DND-41 (cell line): Measurements from ENCODE around the gene MAB21L3.

Experiments
- ATAC-seq: fragments of 200-7000 bp; cut with Tn5 transposase; 3 replicates; pipeline ENCODE4 v1.9.1; 2021; ENCODE audit warnings: low read depth; ENCODE audit not compliant: insufficient read depth
- DNase-seq: peaks from one replicate; pipeline ENCODE4 v3.0.0-alpha.2; 2020
- H2AFZ ChIP-seq: 2 replicates; pipeline ENCODE4 v1.6.0; 2012; ENCODE audit warnings: low read depth, low read length
- H3K27ac ChIP-seq: 2 replicates; pipeline ENCODE4 v1.5.1; 2012; ENCODE audit warnings: low read length, inconsistent platforms
- H3K27me3 ChIP-seq: fragments of 200-600 bp; sonication (generic); 2 replicates; pipeline ENCODE4 v1.6.0; 2012; ENCODE audit warnings: low read length, mild to moderate bottlenecking, inconsistent platforms; ENCODE audit not compliant: insufficient read depth, poor library complexity
- H3K36me3 ChIP-seq: 2 replicates; pipeline ENCODE4 v1.5.1; 2012; ENCODE audit warnings: low read length, inconsistent platforms; ENCODE audit not compliant: insufficient read depth
- H3K4me1 ChIP-seq: 2 replicates; pipeline ENCODE4 v1.5.1; 2012; ENCODE audit warnings: mild to moderate bottlenecking, low read length; ENCODE audit not compliant: insufficient read depth
- H3K4me2 ChIP-seq: 2 replicates; pipeline ENCODE4 v1.6.0; 2012; ENCODE audit warnings: mild to moderate bottlenecking, moderate library complexity, low read length, inconsistent platforms; ENCODE audit not compliant: insufficient read depth
- H3K4me3 ChIP-seq, 2 experiments: fragments of 200-600 bp in 1 of 2; shearing (Covaris generic) in 1 of 2; 2 replicates each; pipeline ENCODE4 v1.5.1; 2012 to 2016; ENCODE audit warnings: inconsistent platforms in 2 of 2, low read length in 2 of 2, mild to moderate bottlenecking in 2 of 2, low read depth in 1 of 2, moderate library complexity in 1 of 2
- H3K79me2 ChIP-seq: 2 replicates; pipeline ENCODE4 v1.6.0; 2012; ENCODE audit warnings: low read length, inconsistent platforms; ENCODE audit not compliant: insufficient read depth
- H3K9ac ChIP-seq: 2 replicates; pipeline ENCODE4 v1.6.0; 2012; ENCODE audit warnings: low read depth, mild to moderate bottlenecking, inconsistent platforms, low read length, moderate library complexity
- H3K9me3 ChIP-seq: 2 replicates; pipeline ENCODE4 v1.5.1; 2012; ENCODE audit warnings: low read length, moderate library complexity, mild to moderate bottlenecking, inconsistent platforms; ENCODE audit not compliant: insufficient read depth, severe bottlenecking
- H4K20me1 ChIP-seq: 2 replicates; pipeline ENCODE4 v1.6.0; 2012; ENCODE audit warnings: low read length; ENCODE audit not compliant: insufficient read depth
- EZH2 ChIP-seq: IDR thresholded peaks from 3 replicates; pipeline ENCODE4 v1.6.1; 2012; ENCODE audit warnings: borderline replicate concordance, low read depth, mild to moderate bottlenecking, moderate library complexity, low read length, inconsistent platforms; ENCODE audit not compliant: severe bottlenecking
- TF ChIP-seq, protein P1 (sequence below): IDR thresholded peaks from 2 replicates; pipeline ENCODE4 v1.5.1; 2012; ENCODE audit warnings: borderline replicate concordance, low read length, moderate library complexity, mild to moderate bottlenecking; ENCODE audit not compliant: poor library complexity, severe bottlenecking; ENCODE audit errors: extremely low read depth

MAB21L3 gene

DNA sequence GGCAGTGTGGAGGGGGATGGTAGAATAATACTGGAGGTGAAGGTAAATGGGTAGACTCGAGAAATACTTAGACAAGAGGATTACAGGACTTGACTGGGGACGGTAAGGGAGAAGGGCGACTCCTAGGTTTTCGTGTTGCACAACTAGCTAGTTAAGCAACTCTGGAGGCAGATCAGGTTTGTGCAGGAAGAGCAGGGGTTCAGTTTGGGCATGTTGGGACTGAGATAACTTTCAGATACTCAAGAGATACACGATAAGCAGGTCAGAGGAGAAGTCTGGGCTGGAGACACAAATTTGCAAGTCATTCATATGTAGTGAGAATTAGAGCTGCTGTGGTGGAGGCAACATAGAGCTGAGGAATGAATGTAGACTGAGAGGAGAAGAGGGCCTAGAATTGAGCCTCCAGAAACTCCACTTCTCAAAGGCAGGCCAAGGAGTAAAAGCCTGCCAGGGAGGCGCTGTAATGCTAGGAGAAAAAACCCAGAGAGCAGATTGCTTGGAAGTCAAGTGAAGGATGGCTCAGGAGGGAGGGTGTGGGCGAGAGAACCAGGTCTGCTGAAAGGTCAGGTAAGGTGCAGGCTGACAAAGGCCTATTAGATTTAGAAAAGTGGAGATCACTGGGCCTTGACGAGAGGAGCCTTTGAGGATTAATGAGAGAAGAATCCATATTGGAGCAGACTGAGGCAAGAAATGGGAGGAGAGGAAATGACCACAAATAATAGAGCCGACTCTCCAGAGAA lies 20.8 kb downstream of the MAB21L3 start:
- Histone ChIP-seq H3K27ac (no peak overlapping the region), H3K9me3 (no peaks in the 10 kb centered on the region)
- DNase-seq: no peak

DNA sequence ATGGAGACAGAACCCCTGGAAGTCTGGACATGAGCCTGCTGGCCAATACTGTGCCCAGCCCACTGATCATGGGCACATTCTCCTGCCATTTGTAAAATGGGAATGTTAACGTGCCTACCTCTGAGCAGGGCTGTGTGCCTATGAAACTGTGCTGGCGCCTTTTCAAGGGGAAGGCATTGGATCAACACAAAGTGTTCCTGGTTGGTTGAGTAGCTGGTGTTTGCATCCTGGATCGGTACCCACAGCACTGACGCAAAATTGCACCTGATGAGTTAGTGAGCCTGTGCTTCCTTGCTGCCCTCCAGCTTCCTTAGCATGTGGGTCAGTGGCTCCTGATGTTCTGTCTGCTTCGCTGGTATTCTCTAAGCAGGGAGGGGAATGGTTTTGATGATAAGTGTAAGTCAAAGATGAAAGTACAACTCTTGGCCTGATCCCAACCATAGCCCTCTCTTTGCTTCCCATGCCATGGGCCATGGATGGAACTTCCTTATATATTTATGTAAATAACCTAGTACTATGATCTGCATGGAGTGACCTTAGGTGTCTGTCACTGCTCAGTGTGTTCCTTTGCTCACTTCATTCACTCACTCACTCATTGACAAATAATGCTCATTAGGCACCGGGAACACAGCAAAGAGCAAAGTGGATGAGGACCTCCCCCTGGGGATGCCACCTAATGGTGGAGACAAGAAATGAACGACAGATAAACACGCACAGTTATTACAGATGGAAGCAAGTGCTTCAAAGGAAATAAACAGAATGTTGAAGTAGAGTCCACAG lies 22.7 kb downstream of the MAB21L3 start:
- Histone ChIP-seq H3K27ac (no peak overlapping the region), H3K4me1 (peaks cover 4% of the 10 kb centered on the region), H3K27me3 (peaks cover 5% of the 10 kb centered on the region), H2AFZ (no peak overlapping the region), H4K20me1 (no peaks in the 10 kb centered on the region), H3K36me3 (no peaks in the 10 kb centered on the region), H3K4me3 (no peak overlapping the region), H3K9me3 (no peaks in the 10 kb centered on the region), H3K79me2 (no peaks in the 10 kb centered on the region), H3K4me2 (no peak overlapping the region), H3K9ac (no peak overlapping the region)
- TF ChIP-seq, protein P1, sequence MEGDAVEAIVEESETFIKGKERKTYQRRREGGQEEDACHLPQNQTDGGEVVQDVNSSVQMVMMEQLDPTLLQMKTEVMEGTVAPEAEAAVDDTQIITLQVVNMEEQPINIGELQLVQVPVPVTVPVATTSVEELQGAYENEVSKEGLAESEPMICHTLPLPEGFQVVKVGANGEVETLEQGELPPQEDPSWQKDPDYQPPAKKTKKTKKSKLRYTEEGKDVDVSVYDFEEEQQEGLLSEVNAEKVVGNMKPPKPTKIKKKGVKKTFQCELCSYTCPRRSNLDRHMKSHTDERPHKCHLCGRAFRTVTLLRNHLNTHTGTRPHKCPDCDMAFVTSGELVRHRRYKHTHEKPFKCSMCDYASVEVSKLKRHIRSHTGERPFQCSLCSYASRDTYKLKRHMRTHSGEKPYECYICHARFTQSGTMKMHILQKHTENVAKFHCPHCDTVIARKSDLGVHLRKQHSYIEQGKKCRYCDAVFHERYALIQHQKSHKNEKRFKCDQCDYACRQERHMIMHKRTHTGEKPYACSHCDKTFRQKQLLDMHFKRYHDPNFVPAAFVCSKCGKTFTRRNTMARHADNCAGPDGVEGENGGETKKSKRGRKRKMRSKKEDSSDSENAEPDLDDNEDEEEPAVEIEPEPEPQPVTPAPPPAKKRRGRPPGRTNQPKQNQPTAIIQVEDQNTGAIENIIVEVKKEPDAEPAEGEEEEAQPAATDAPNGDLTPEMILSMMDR: peak; percentile 46
- TF ChIP-seq EZH2: no peak
- ATAC-seq (no peak), DNase-seq (no peak)

More for the DNA sequence above, 20.8 kb downstream of the MAB21L3 start:
- Histone ChIP-seq H4K20me1 (no peaks in the 10 kb centered on the region), H3K36me3 (no peaks in the 10 kb centered on the region), H3K9ac (no peak overlapping the region), H3K4me3 (no peak overlapping the region), H3K4me2 (no peak overlapping the region), H3K4me1 (no peaks in the 10 kb centered on the region), H2AFZ (no peak overlapping the region), H3K79me2 (no peaks in the 10 kb centered on the region), H3K27me3 (peaks cover 5% of the 10 kb centered on the region)
- no peak for ATAC-seq
- TF ChIP-seq, protein P1: no peak
- TF ChIP-seq EZH2: no peak

DNA sequence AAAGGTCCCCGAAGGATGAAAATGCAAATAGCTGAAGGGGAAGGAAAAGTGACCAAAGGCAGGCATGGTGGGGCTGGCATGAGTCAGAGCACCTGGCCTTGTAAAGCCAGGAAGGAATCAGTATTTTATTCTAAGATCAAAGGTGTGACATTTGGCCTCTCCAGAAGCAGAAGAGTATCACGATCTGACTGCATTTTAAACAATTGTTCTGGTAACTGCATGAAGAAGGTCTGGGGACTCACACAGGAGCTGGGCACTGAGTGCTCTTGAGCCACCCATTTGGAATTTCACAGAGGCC lies 23.2 kb downstream of the MAB21L3 start:
- Histone ChIP-seq H3K9me3 (no peaks in the 10 kb centered on the region), H3K4me2 (no peak overlapping the region), H3K9ac (no peak overlapping the region), H3K36me3 (no peaks in the 10 kb centered on the region), H3K27ac (no peak overlapping the region), H3K4me1 (peaks cover 9% of the 10 kb centered on the region), H3K79me2 (no peaks in the 10 kb centered on the region), H3K27me3 (no peaks in the 10 kb centered on the region), H2AFZ (no peak overlapping the region), H4K20me1 (no peaks in the 10 kb centered on the region), H3K4me3 (no peak overlapping the region)
- TF ChIP-seq, protein P1: no peak
- TF ChIP-seq EZH2: no peak
- DNase-seq: no peak
- no peak for ATAC-seq
